HEK293T (cell line): ENCODE results near the gene TPRX1.

Experiments
- CTCF ChIA-PET: fragments of 350-600 bp; formaldehyde crosslinking; extraction: SDS; loops from one replicate; lab custom pipeline; 2021; ENCODE audit warnings: antibody characterized with exemption, inconsistent platforms; lab: Yijun Ruan, JAX
- POLR2A ChIA-PET: fragments of 350-600 bp; formaldehyde crosslinking; extraction: SDS; loops from one replicate; lab custom pipeline; 2020; ENCODE audit warnings: antibody characterized with exemption, inconsistent platforms; lab: Yijun Ruan, JAX
- DNase-seq: peaks from one replicate; pipeline ENCODE4 v3.0.0; 2012; ENCODE audit warnings: mixed read lengths; ENCODE audit errors: extremely low spot score
- ARNT ChIP-seq: fragments of 450-650 bp; IDR thresholded peaks from 2 replicates; pipeline ENCODE4 v1.6.1; 2017; ENCODE audit warnings: mild to moderate bottlenecking
- BHLHE40 ChIP-seq: fragments of 450-650 bp; IDR thresholded peaks from 2 replicates; pipeline ENCODE4 v1.6.1; 2016; ENCODE audit warnings: mild to moderate bottlenecking, moderate library complexity, borderline replicate concordance
- CTBP1 ChIP-seq: fragments of 450-650 bp; IDR thresholded peaks from 2 replicates; pipeline ENCODE4 v1.6.1; 2016; ENCODE audit warnings: borderline replicate concordance
- ELF4 ChIP-seq: fragments of 450-650 bp; IDR thresholded peaks from 2 replicates; pipeline ENCODE4 v1.6.1; 2017; ENCODE audit warnings: antibody characterized with exemption
- FOXA1 ChIP-seq: fragments of 450-650 bp; IDR thresholded peaks from 2 replicates; pipeline ENCODE4 v1.6.1; 2016; ENCODE audit warnings: mild to moderate bottlenecking
- FOXK2 ChIP-seq: fragments of 450-650 bp; IDR thresholded peaks from 2 replicates; pipeline ENCODE4 v1.6.1; 2016; ENCODE audit warnings: mild to moderate bottlenecking
- FOXM1 ChIP-seq: fragments of 450-650 bp; IDR thresholded peaks from 2 replicates; pipeline ENCODE4 v1.6.1; 2017; ENCODE audit warnings: mild to moderate bottlenecking, borderline replicate concordance
- HDGF ChIP-seq: fragments of 450-650 bp; IDR thresholded peaks from 2 replicates; pipeline ENCODE4 v1.6.1; 2017; ENCODE audit warnings: antibody characterized with exemption, borderline replicate concordance
- L3MBTL2 ChIP-seq: fragments of 450-650 bp; conservative IDR thresholded peaks from 2 replicates; pipeline ENCODE4 v1.6.1; 2016; ENCODE audit warnings: mild to moderate bottlenecking
- LEF1 ChIP-seq: fragments of 450-650 bp; IDR thresholded peaks from 2 replicates; pipeline ENCODE4 v1.6.1; 2017; ENCODE audit warnings: mild to moderate bottlenecking, borderline replicate concordance
- NFRKB ChIP-seq: fragments of 450-650 bp; IDR thresholded peaks from 2 replicates; pipeline ENCODE4 v1.6.1; 2016; ENCODE audit warnings: mild to moderate bottlenecking, moderate library complexity
- SP1 ChIP-seq: fragments of 450-650 bp; IDR thresholded peaks from 2 replicates; pipeline ENCODE4 v1.6.1; 2017
- SUZ12 ChIP-seq: fragments of 450-650 bp; IDR thresholded peaks from 2 replicates; pipeline ENCODE4 v1.6.1; 2016; ENCODE audit warnings: mild to moderate bottlenecking
- TARDBP ChIP-seq: fragments of 450-650 bp; IDR thresholded peaks from 2 replicates; pipeline ENCODE4 v1.6.1; 2016
- ZNF384 ChIP-seq: fragments of 450-650 bp; IDR thresholded peaks from 2 replicates; pipeline ENCODE4 v1.6.1; 2016
- TF ChIP-seq, protein P1 (sequence below): fragments of 450-650 bp; IDR thresholded peaks from 2 replicates; pipeline ENCODE4 v1.6.1; 2016

TPRX1 gene

DNA sequence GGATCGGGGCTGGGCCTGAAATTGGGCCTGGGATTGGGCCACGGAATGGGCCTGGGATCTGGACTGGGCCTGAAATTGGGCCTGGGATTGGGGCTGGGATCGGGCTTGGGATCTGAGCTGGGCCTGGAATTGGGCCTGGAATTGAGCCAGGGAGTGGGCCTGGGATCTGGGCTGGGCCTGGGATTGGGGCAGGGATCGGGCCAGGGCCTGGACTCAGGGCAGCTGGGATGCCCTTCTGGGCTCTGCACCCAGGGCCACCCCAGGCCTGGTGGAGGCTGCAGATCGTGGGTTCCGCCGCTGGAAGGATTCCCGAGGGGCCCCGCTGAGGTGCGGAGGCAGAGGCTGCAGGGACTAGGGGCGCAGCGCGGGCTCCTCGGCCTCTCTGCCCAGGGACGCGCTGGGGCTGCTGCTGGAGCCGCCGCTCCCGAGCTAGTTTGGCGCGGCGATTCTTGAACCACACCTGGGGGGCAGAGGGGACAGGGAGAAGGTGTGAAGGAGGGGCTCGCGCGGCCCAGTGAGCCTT is 1.8 kb downstream of the TPRX1 start:
- TF ChIP-seq NFRKB (no peak), TARDBP (no peak), FOXM1 (no peak), FOXK2 (no peak), ZNF384 (no peak)
- TF ChIP-seq, protein P1, sequence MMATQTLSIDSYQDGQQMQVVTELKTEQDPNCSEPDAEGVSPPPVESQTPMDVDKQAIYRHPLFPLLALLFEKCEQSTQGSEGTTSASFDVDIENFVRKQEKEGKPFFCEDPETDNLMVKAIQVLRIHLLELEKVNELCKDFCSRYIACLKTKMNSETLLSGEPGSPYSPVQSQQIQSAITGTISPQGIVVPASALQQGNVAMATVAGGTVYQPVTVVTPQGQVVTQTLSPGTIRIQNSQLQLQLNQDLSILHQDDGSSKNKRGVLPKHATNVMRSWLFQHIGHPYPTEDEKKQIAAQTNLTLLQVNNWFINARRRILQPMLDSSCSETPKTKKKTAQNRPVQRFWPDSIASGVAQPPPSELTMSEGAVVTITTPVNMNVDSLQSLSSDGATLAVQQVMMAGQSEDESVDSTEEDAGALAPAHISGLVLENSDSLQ, result no peak

DNA sequence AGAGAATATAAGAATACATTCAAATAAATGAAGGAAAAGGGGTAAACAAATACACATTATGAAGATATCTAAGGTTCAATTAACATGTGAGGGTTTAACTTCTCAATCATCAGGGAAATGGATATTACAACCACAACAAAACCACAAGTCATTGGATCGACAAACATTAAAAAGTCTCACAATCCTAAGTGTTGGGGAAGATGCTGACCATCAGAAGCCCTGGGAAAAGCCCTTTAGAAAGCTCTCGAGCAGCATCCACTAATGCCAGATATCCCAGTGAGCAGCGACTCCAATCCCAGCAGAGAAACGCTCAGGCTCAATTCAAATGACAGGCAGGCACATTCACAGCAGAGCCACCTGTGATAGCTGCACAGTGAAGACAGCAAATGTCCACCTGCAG is 3.1 kb downstream of the TPRX1 start:
- POLR2A ChIA-PET, result no interaction called here
- CTCF ChIA-PET, result no interaction called here
- no peak for TF ChIP-seq NFRKB
- no peak for TF ChIP-seq CTBP1
- TF ChIP-seq SP1, result no peak
- TF ChIP-seq FOXM1, result no peak
- TF ChIP-seq TARDBP, result no peak
- TF ChIP-seq FOXA1, result no peak
- no peak for TF ChIP-seq L3MBTL2
- no peak for TF ChIP-seq ELF4
- TF ChIP-seq SUZ12, result no peak
- TF ChIP-seq ZNF384, result no peak
- TF ChIP-seq BHLHE40, result no peak
- TF ChIP-seq, protein P1, result no peak
- no peak for TF ChIP-seq LEF1
- TF ChIP-seq FOXK2, result no peak
- no peak for TF ChIP-seq ARNT
- no peak for TF ChIP-seq HDGF
- no peak for DNase-seq

More for the DNA sequence above, 1.8 kb downstream of the TPRX1 start:
- CTCF ChIA-PET, result no interaction called here
- POLR2A ChIA-PET, result no interaction called here
- DNase-seq, result no peak

DNA sequence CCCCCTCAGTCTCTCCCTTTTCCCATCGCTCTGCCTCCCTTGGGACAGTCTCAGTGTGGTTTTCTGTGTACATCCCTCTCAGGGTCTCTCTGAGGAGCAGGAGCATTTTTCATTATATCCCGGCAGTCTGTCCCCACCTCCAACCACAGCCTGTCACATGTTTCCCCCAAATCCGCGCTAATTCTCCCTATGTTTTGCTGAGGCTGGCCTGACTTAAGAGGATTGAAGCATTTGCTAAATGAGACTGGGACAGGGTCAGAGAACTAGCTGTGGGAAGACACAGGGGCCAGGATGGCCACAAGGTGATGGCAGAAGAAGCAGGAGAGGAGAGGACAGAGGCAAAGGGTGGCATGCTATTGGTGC is 5.5 kb downstream of the TPRX1 start:
- POLR2A ChIA-PET, result no interaction called here
- TF ChIP-seq HDGF (no peak), CTBP1 (no peak), FOXA1 (no peak), SUZ12 (no peak), ELF4 (no peak), SP1 (no peak), ZNF384 (no peak), FOXK2 (no peak), TARDBP (no peak), LEF1 (no peak), BHLHE40 (no peak), ARNT (no peak), L3MBTL2 (no peak), NFRKB (no peak), FOXM1 (no peak)
- TF ChIP-seq, protein P1, result no peak
- no peak for DNase-seq
- CTCF ChIA-PET, result interaction anchor here (0.6 kb wide), 1 partner anchor 42 kb away, joined by 3 read pairs; no protein-coding TSS in a partner anchor

DNA sequence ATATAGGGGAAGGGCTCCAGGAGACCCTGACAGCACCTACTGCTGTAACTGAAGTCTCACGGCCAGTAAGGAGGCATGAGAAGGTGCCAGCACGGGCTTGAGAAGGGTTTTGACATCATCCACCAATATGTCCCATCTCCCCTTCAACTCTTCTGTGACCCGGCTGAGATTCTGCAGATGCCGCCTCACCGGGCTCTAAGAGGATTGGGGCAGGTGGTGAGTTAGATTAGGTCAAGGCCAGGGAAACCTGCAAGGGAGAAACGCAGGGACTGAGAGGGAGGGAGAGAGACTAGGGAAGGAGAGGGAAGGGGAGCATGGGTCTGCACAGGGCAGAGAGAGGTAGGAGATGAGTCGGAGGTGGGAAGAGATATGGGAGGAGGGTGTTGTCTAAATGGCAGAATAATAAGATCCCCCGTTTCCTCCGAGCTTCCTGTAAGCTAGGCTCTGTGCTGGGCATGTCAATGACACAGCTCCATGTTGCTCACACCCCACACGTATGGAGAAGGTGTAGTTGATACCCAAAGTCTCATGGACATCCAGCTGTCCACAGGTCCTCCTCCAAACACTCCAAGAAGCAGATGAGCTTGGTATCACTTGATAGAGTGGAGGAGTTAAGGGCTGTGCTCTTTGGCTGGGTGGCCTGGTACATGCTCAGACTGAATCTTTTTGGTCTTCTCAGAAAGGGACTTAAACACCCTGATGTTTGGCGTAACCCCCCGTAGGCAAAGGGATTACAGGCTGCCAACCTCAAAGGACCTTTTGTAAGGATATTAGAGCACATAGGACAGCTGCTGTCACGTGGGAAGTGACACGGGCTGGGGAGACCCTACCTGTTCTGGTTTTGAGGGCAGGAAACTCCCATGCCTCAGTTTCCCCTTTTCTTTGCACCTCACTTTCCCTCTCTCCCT is 6.1 kb downstream of the TPRX1 start:
- ChIA-PET POLR2A (no interaction called here), CTCF (interaction anchor here (0.6 kb wide), 1 partner anchor 42 kb away, joined by 3 read pairs; no protein-coding TSS in a partner anchor)
- TF ChIP-seq CTBP1 (no peak), L3MBTL2 (no peak), FOXK2 (no peak), NFRKB (no peak), FOXA1 (no peak), ARNT (no peak), SUZ12 (no peak), HDGF (no peak), FOXM1 (no peak), TARDBP (no peak), LEF1 (no peak), SP1 (no peak), BHLHE40 (no peak), ZNF384 (no peak), ELF4 (no peak)
- TF ChIP-seq, protein P1, result no peak

DNA sequence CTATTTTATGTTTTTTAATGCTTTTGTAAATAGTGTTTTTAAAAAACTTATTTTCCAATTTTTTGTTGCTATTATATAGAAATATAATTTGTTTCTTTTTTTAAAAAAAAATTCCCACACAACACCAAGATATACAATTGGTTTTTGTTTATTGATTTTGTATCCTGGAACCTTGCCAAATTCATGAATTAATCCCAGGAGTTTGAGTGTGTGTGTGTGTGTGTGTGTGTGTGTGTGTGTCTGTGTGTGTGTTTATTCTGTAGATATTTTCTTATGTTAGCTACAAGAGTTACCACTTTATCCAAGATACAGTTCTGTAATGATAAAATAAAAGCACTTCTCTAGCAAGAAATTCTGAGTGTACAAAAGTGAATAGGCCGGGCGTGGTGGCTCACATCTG is 7.6 kb downstream of the TPRX1 start:
- TF ChIP-seq SP1, result no peak
- no peak for TF ChIP-seq FOXM1
- POLR2A ChIA-PET, result no interaction called here
- CTCF ChIA-PET, result no interaction called here
- no peak for DNase-seq

More for the DNA sequence above, 6.1 kb downstream of the TPRX1 start:
- DNase-seq, result no peak
